B cell (primary cell): Measurements from ENCODE around the gene DGUOK. TPM values are rescaled to one million over a fixed set of nuclear protein-coding genes. Genes with fewer than 3 reads are reported as not detected.

Experiments
- ATAC-seq: fragments of 200-7000 bp; cut with Tn5 transposase; one replicate; pipeline ENCODE4 v1.10.0; 2021; ENCODE audit warnings: low read depth, mild to moderate bottlenecking, moderate number of reproducible peaks, moderate library complexity
- CTCF ChIA-PET: fragments of 350-600 bp; sonication (Branson Sonifier 250); formaldehyde crosslinking; loops from one replicate; lab custom pipeline; 2021; ENCODE audit warnings: antibody characterized with exemption, inconsistent platforms; lab: Charles Lee
- POLR2A ChIA-PET: fragments of 350-600 bp; sonication (Branson Sonifier 250); formaldehyde crosslinking; loops from one replicate; lab custom pipeline; 2021; ENCODE audit warnings: antibody characterized with exemption; lab: Charles Lee
- DNase-seq: peaks from one replicate; pipeline ENCODE4 v3.0.0; 2013
- H2AFZ ChIP-seq: 2 replicates; pipeline ENCODE4 v1.6.1; 2012; ENCODE audit warnings: mild to moderate bottlenecking, low read depth, low read length; ENCODE audit not compliant: insufficient read depth, poor library complexity, severe bottlenecking
- H3K27ac ChIP-seq, 2 donors: 1 replicate in 1 of 2; 2 replicates in 1 of 2; pipeline ENCODE4 v1.5.1; 2012 to 2013; ENCODE audit warnings: low read length in 2 of 2, mild to moderate bottlenecking in 2 of 2, moderate library complexity in 1 of 2
- H3K27me3 ChIP-seq, 4 experiments: fragments of 200-600 bp in 1 of 4; sonication (generic) in 1 of 4; replicated peaks in 1 of 4; 1 replicate in 2 of 4; 2 replicates in 2 of 4; pipeline versions ENCODE4 v1.6.1 to v1.7.0; 2013 to 2016; ENCODE audit warnings: low read length in 3 of 4, mild to moderate bottlenecking in 2 of 4, mixed read lengths in 1 of 4, moderate library complexity in 1 of 4; ENCODE audit not compliant: insufficient read depth in 4 of 4, control insufficient read depth in 3 of 4; ENCODE audit errors: control extremely low read depth in 1 of 4
- H3K36me3 ChIP-seq, 2 experiments: replicated peaks in 1 of 2; 1 replicate in 1 of 2; 2 replicates in 1 of 2; pipeline versions ENCODE4 v1.6.1 to v1.7.1; 2013; ENCODE audit warnings: low read length in 1 of 2; ENCODE audit not compliant: insufficient read depth in 2 of 2, control insufficient read depth in 1 of 2; ENCODE audit errors: control extremely low read depth in 1 of 2, extremely low read depth in 1 of 2
- H3K4me1 ChIP-seq, 2 donors: fragments of 200-600 bp in 1 of 2; sonication (generic) in 1 of 2; 1 replicate in 1 of 2; 2 replicates in 1 of 2; pipeline versions ENCODE4 v1.5.1 to v1.6.1; 2013 to 2017; ENCODE audit warnings: low read length in 2 of 2; ENCODE audit not compliant: control insufficient read depth in 2 of 2, insufficient read depth in 2 of 2
- H3K4me2 ChIP-seq: replicated peaks from 2 replicates; pipeline ENCODE3; 2012; ENCODE audit warnings: mild to moderate bottlenecking, low read depth, low read length; ENCODE audit not compliant: poor library complexity, severe bottlenecking
- H3K4me3 ChIP-seq, 5 experiments: fragments of 200-600 bp in 1 of 5; sonication (generic) in 1 of 5; 1 replicate in 3 of 5; 2 replicates in 2 of 5; pipeline versions ENCODE4 v1.5.1 to v1.7.0; 2011 to 2016; ENCODE audit warnings: low read length in 4 of 5, mild to moderate bottlenecking in 4 of 5, low read depth in 2 of 5, control low read depth in 1 of 5, moderate library complexity in 1 of 5; ENCODE audit not compliant: insufficient read depth in 1 of 5; ENCODE audit errors: control extremely low read depth in 1 of 5, extremely low read depth in 1 of 5
- H3K79me2 ChIP-seq: fragments of 200-600 bp; sonication (generic); one replicate; pipeline ENCODE4 v1.6.0; 2016; ENCODE audit warnings: low read length; ENCODE audit not compliant: control insufficient read depth, insufficient read depth
- H3K9ac ChIP-seq: fragments of 200-600 bp; sonication (generic); 2 replicates; pipeline ENCODE4 v1.6.1; 2017; ENCODE audit warnings: mild to moderate bottlenecking, low read length, moderate library complexity
- H3K9me3 ChIP-seq, 3 donors: one replicate each; pipeline versions ENCODE4 v1.6.1 to v1.7.1; 2013; ENCODE audit warnings: low read length in 2 of 3; ENCODE audit not compliant: control insufficient read depth in 2 of 3, insufficient read depth in 1 of 3; ENCODE audit errors: control extremely low read depth in 1 of 3
- H4K20me1 ChIP-seq: 2 replicates; pipeline ENCODE4 v1.6.0; 2012; ENCODE audit warnings: mild to moderate bottlenecking, low read length; ENCODE audit not compliant: insufficient read depth, control insufficient read depth, poor library complexity, severe bottlenecking
- H3K27ac Mint-ChIP-seq: one replicate; pipeline ENCODE4 v1.8.0; 2021; ENCODE audit warnings: mixed read lengths
- H3K27me3 Mint-ChIP-seq: one replicate; pipeline ENCODE4 v1.8.0; 2021; ENCODE audit warnings: mixed read lengths
- H3K4me1 Mint-ChIP-seq: one replicate; pipeline ENCODE4 v1.8.0; 2021; ENCODE audit warnings: mixed read lengths
- H3K4me3 Mint-ChIP-seq: one replicate; pipeline ENCODE4 v1.8.0; 2021; ENCODE audit warnings: mixed read lengths
- H3K9me3 Mint-ChIP-seq: one replicate; pipeline ENCODE4 v1.8.0; 2022; ENCODE audit warnings: mixed read lengths; ENCODE audit not compliant: insufficient read depth
- CTCF ChIP-seq: fragments of 200-600 bp; IDR thresholded peaks from one replicate; pipeline ENCODE4 v1.8.0; 2022; ENCODE audit warnings: antibody characterized with exemption, mild to moderate bottlenecking
- EZH2 ChIP-seq: IDR thresholded peaks from 2 replicates; pipeline ENCODE4 v1.6.1; 2012; ENCODE audit warnings: borderline replicate concordance, low read depth, mild to moderate bottlenecking, moderate library complexity, low read length; ENCODE audit not compliant: insufficient read depth, poor library complexity, severe bottlenecking
- WGBS: methylation state at CpG from one replicate; pipeline ENCODE4 v1.1.5; 2013; ENCODE audit warnings: missing lambda C conversion rate; ENCODE audit not compliant: insufficient coverage; 5-methylcytosine and 5-hydroxymethylcytosine counted together
- intact Hi-C: fragments of 100-400 bp; cut with micrococcal nuclease; formaldehyde crosslinking; loops from one replicate; pipeline ENCODE4 v1.10.0; 2022
- polyA plus RNA-seq: library from polyadenylated mRNA; depleted of rRNA; stranded (reverse); fragments of >200 nt; gene quantifications from 2 replicates; pipeline ENCODE4 v1.2.3, GENCODE V29; 2012
- total RNA-seq, 2 donors: library from RNA; stranded (reverse); fragments of 120-200 nt in 1 of 2; gene quantifications; 1 replicate in 1 of 2; 2 replicates in 1 of 2; pipeline versions ENCODE4 v1.2.3 to v1.2.4, GENCODE V29; 2013 to 2022

The DGUOK gene
- total and polyA plus RNA-seq, 2 donors (not counting 1 experiment from before 2014, with no cell fraction given) = 61.7 to 81.5 TPM

GRCh38 chr2:73947412-73948018, 20.8 kb downstream of the DGUOK start:
- ChIA-PET CTCF (interaction anchor here (2.0 kb wide), 1 partner anchor 39 kb away, joined by 5 read pairs; no protein-coding TSS in a partner anchor), POLR2A (no interaction called here)
- no peak for ATAC-seq
- peak overlapping the region in 1 of 2 donors; percentile 56 for H3K27ac ChIP-seq
- no peak overlapping the region for H3K9ac ChIP-seq
- DNase-seq = no peak
- no peak for TF ChIP-seq CTCF
- no peak for TF ChIP-seq EZH2
- H3K9me3 ChIP-seq = no peaks in the 10 kb centered on the region
- H3K27me3 Mint-ChIP-seq = no peaks in the 10 kb centered on the region
- H3K4me1 Mint-ChIP-seq = peaks cover 43% of the 10 kb centered on the region
- no peak overlapping the region for H3K4me2 ChIP-seq
- peak overlapping the region; percentile 32 for H3K27ac Mint-ChIP-seq
- peaks cover 0 to 76% of the 10 kb centered on the region in 2 experiments for H3K36me3 ChIP-seq
- H3K27me3 ChIP-seq = no peaks in the 10 kb centered on the region
- H3K4me3 Mint-ChIP-seq = no peak overlapping the region
- no peaks in the 10 kb centered on the region for H3K9me3 Mint-ChIP-seq
- peaks cover 54% of the 10 kb centered on the region for H3K79me2 ChIP-seq
- peaks cover 64% of the 10 kb centered on the region for H4K20me1 ChIP-seq
- WGBS = no CpG with 5 or more reads among the region's 5 CpGs
- peaks cover 24 to 29% of the 10 kb centered on the region in 2 donors for H3K4me1 ChIP-seq
- no peak overlapping the region for H2AFZ ChIP-seq
- H3K4me3 ChIP-seq = no peak overlapping the region
- intact Hi-C loops = loop anchor here (5.0 kb wide), 1 partner anchor 35 kb away; the partner anchor contains the start of gene TET3

- intact Hi-C loops = loop anchor here (5.0 kb wide), 1 partner anchor 32 kb away; the partner anchor contains the start of gene TET3
- no peak overlapping the region for H3K9ac ChIP-seq
- no peaks in the 10 kb centered on the region for H3K27me3 Mint-ChIP-seq
- ATAC-seq = no peak
- peaks cover 38% of the 10 kb centered on the region for H3K79me2 ChIP-seq
- H3K4me3 ChIP-seq = no peak overlapping the region
- peaks cover 37% of the 10 kb centered on the region for H3K4me1 Mint-ChIP-seq
- peaks cover 24 to 29% of the 10 kb centered on the region in 2 donors for H3K4me1 ChIP-seq
- no peaks in the 10 kb centered on the region for H3K9me3 ChIP-seq
- peak overlapping the region; percentile 26 for H3K4me2 ChIP-seq
- H4K20me1 ChIP-seq = peaks cover 52% of the 10 kb centered on the region
- no peaks in the 10 kb centered on the region for H3K27me3 ChIP-seq
- H3K4me3 Mint-ChIP-seq = no peak overlapping the region
- H3K27ac ChIP-seq = peak overlapping the region in 1 of 2 donors; percentile 56
- no peak for DNase-seq
- H3K36me3 ChIP-seq = peaks cover 0 to 88% of the 10 kb centered on the region in 2 experiments
- H2AFZ ChIP-seq = no peak overlapping the region
- no peaks in the 10 kb centered on the region for H3K9me3 Mint-ChIP-seq
- ChIA-PET POLR2A (no interaction called here), CTCF (interaction anchor here (1.2 to 1.5 kb wide), 2 partner anchors 11 to 46 kb away, joined by 4 read pairs; no protein-coding TSS in a partner anchor)
- peak overlapping the region; percentile 41 for H3K27ac Mint-ChIP-seq
- TF ChIP-seq EZH2 (no peak), CTCF (no peak)
Observed at GRCh38 chr2:73949802-73950201, 23.1 kb downstream of the DGUOK start.
